Keratinocyte (primary cell): ENCODE data around the gene TRIM59. TPM values are rescaled to one million over a fixed set of nuclear protein-coding genes. Genes with fewer than 3 reads are reported as not detected.

Source experiments
- DNase-seq: peaks from one replicate; pipeline ENCODE4 v3.0.0-alpha.2; 2011; ENCODE audit warnings: low read depth, missing footprints, low spot score
- FAIRE-seq: peaks from 2 replicates; lab custom pipeline; 2011; peaks lifted over from hg19 to GRCh38; lab: Jason Lieb, UNC
- H2AFZ ChIP-seq: 2 replicates; pipeline ENCODE4 v1.6.0; 2012; ENCODE audit warnings: low read length, control low read depth, inconsistent platforms; ENCODE audit not compliant: control insufficient read depth
- H3K27ac ChIP-seq: 2 replicates; pipeline ENCODE4 v1.5.1; 2011; ENCODE audit warnings: low read length; ENCODE audit not compliant: control insufficient read depth, insufficient read depth
- H3K27me3 ChIP-seq: 3 replicates; pipeline ENCODE4 v1.6.0; 2011; ENCODE audit warnings: low read length; ENCODE audit not compliant: control insufficient read depth, insufficient read depth; ENCODE audit errors: extremely low read depth
- H3K36me3 ChIP-seq, 2 experiments: 2 replicates in 1 of 2; 3 replicates in 1 of 2; pipeline ENCODE4 v1.5.1; 2011; ENCODE audit warnings: low read length in 2 of 2, mild to moderate bottlenecking in 1 of 2; ENCODE audit not compliant: control insufficient read depth in 2 of 2, insufficient read depth in 2 of 2; ENCODE audit errors: extremely low read depth in 1 of 2
- H3K4me1 ChIP-seq: 3 replicates; pipeline ENCODE4 v1.5.1; 2011; ENCODE audit warnings: low read length; ENCODE audit not compliant: control insufficient read depth, insufficient read depth; ENCODE audit errors: extremely low read depth
- H3K4me2 ChIP-seq: 3 replicates; pipeline ENCODE4 v1.6.0; 2011; ENCODE audit warnings: low read depth, low read length; ENCODE audit not compliant: control insufficient read depth, insufficient read depth; ENCODE audit errors: extremely low read depth
- H3K4me3 ChIP-seq, 3 experiments: fragments of 200-600 bp in 1 of 3; sonication (generic) in 1 of 3; 2 replicates in 2 of 3; 3 replicates in 1 of 3; pipeline ENCODE4 v1.5.1; 2011 to 2016; ENCODE audit warnings: low read length in 3 of 3, mild to moderate bottlenecking in 3 of 3, control low read depth in 2 of 3, inconsistent platforms in 1 of 3, low read depth in 1 of 3, mixed read lengths in 1 of 3, mixed run types in 1 of 3, moderate library complexity in 1 of 3; ENCODE audit not compliant: control insufficient read depth in 2 of 3, insufficient read depth in 2 of 3; ENCODE audit errors: extremely low read depth in 1 of 3
- H3K79me2 ChIP-seq: 2 replicates; pipeline ENCODE4 v1.6.0; 2012; ENCODE audit warnings: low read length; ENCODE audit not compliant: control insufficient read depth, insufficient read depth
- H3K9ac ChIP-seq: 3 replicates; pipeline ENCODE4 v1.6.0; 2011; ENCODE audit warnings: low read length; ENCODE audit not compliant: control insufficient read depth, insufficient read depth; ENCODE audit errors: extremely low read depth
- H3K9me1 ChIP-seq: 3 replicates; pipeline ENCODE4 v1.6.0; 2011; ENCODE audit warnings: low read length; ENCODE audit not compliant: control insufficient read depth, insufficient read depth; ENCODE audit errors: extremely low read depth
- H3K9me3 ChIP-seq: 2 replicates; pipeline ENCODE4 v1.5.1; 2012; ENCODE audit warnings: low read depth, low read length; ENCODE audit not compliant: control insufficient read depth
- H4K20me1 ChIP-seq: 3 replicates; pipeline ENCODE4 v1.6.0; 2011; ENCODE audit warnings: low read length; ENCODE audit not compliant: control insufficient read depth, insufficient read depth; ENCODE audit errors: extremely low read depth
- EZH2 ChIP-seq: IDR thresholded peaks from one replicate; pipeline ENCODE4 v1.6.1; 2012; ENCODE audit warnings: inconsistent platforms, mild to moderate bottlenecking, low read length, moderate library complexity
- dilution Hi-C: fragments of 300-500 bp; cut with MboI; formaldehyde crosslinking; loops from one replicate; pipeline ENCODE4 v1.7.0; 2020; ENCODE audit warnings: low sequenced_read_pairs; ENCODE audit not compliant: extremely low pct_ligation_motif_present
- polyA plus RNA-seq, 5 experiments: library from polyadenylated mRNA; depleted of rRNA in 3 of 5; stranded (reverse) in 3 of 5; stranded (forward) in 1 of 5; unstranded in 1 of 5; fragments of >200 nt; gene quantifications; 1 replicate in 1 of 5; 2 replicates in 3 of 5; 3 replicates in 1 of 5; pipeline versions ENCODE4 v1.2.1 to v1.2.3, GENCODE V29; 2011 to 2012; ENCODE audit warnings: missing spikeins in 2 of 5, low read depth in 1 of 5, low replicate concordance in 1 of 5
- TF ChIP-seq, protein P1 (sequence below), 3 experiments: IDR thresholded peaks in 1 of 3; conservative IDR thresholded peaks in 1 of 3; optimal IDR thresholded peaks in 1 of 3; 2 replicates in 2 of 3; 3 replicates in 1 of 3; pipeline versions ENCODE3 to v1.5.1; 2011; ENCODE audit warnings: low read length in 3 of 3, mild to moderate bottlenecking in 3 of 3, moderate library complexity in 2 of 3, control low read depth in 1 of 3, inconsistent platforms in 1 of 3; ENCODE audit not compliant: insufficient read depth in 2 of 3; ENCODE audit errors: extremely low read depth in 1 of 3

Gene TRIM59
- polyA plus RNA-seq, 1 donor (not counting 4 experiments of a cell fraction or from before 2014, with no cell fraction given) = 8.0 TPM

DNA sequence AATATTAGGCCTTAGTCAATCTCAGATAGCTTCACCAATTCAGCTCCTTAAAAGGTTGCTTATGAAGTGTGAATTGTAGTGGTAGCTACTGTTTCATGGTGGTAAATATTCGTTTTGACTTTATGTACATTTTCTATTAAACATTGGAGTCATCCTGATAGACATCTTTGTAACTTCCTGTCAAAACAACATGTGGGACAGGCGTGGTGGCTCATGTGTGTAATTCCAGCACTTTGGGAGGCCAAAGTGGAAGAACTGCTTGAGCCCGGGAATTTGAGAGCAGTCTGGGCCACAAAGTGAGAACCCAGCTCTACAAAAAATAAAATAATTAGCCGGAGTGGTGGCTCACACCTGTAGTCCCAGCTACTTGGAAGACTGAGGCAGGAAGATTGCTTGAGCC is 2.0 kb upstream of the TRIM59 start:
- no peak overlapping the region for H3K27ac ChIP-seq
- peaks cover 0 to 3% of the 10 kb centered on the region in 2 experiments for H3K36me3 ChIP-seq
- FAIRE-seq (no peak), DNase-seq (no peak)
- H3K9me1 ChIP-seq = no peaks in the 10 kb centered on the region
- H3K4me2 ChIP-seq = no peak overlapping the region
- H3K4me3 ChIP-seq = no peak overlapping the region
- dilution Hi-C loops = no loop called here
- H3K9me3 ChIP-seq = peaks cover 3% of the 10 kb centered on the region
- no peak for TF ChIP-seq EZH2
- TF ChIP-seq, protein P1, sequence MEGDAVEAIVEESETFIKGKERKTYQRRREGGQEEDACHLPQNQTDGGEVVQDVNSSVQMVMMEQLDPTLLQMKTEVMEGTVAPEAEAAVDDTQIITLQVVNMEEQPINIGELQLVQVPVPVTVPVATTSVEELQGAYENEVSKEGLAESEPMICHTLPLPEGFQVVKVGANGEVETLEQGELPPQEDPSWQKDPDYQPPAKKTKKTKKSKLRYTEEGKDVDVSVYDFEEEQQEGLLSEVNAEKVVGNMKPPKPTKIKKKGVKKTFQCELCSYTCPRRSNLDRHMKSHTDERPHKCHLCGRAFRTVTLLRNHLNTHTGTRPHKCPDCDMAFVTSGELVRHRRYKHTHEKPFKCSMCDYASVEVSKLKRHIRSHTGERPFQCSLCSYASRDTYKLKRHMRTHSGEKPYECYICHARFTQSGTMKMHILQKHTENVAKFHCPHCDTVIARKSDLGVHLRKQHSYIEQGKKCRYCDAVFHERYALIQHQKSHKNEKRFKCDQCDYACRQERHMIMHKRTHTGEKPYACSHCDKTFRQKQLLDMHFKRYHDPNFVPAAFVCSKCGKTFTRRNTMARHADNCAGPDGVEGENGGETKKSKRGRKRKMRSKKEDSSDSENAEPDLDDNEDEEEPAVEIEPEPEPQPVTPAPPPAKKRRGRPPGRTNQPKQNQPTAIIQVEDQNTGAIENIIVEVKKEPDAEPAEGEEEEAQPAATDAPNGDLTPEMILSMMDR (optimal IDR thresholded peaks at IDR 0.05 in 1 of 3, IDR thresholded peaks at IDR 0.05 in 1 of 3, conservative IDR thresholded peaks at IDR 0.05 in 1 of 3; ENCODE audit: extremely low read depth in 1 of 3, insufficient read depth in 2 of 3, low read length in 3 of 3) = no peak
- no peak overlapping the region for H3K9ac ChIP-seq
- no peaks in the 10 kb centered on the region for H4K20me1 ChIP-seq
- peaks cover 24% of the 10 kb centered on the region for H3K79me2 ChIP-seq
- H3K27me3 ChIP-seq = no peaks in the 10 kb centered on the region
- H2AFZ ChIP-seq = no peak overlapping the region
- H3K4me1 ChIP-seq = peaks cover 24% of the 10 kb centered on the region

DNA sequence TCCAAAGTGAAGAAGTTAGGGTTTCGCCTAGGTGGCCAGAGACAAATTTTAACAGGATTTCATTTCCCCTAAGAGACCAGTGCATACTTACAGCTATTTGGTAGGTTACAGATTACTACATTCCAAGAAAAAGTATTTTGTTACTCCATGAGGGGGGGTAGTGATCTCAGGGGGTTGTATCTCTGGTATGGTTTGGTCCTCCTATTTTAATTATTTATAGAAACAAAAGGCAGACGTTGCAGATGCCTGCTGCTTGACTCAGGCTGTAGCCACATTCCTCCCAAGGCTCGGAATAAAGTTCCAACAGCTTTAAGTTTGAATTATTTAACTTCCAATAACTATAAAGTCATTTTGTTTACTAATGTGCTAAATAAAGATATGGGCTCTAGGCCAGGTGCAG is 1.3 kb upstream of the TRIM59 start:
- no peak for DNase-seq
- H3K27ac ChIP-seq = no peak overlapping the region
- H4K20me1 ChIP-seq = no peaks in the 10 kb centered on the region
- H3K79me2 ChIP-seq = peaks cover 30% of the 10 kb centered on the region
- H3K4me1 ChIP-seq = peaks cover 25% of the 10 kb centered on the region
- peaks cover 3% of the 10 kb centered on the region for H3K9me3 ChIP-seq
- H3K9ac ChIP-seq = no peak overlapping the region
- H3K36me3 ChIP-seq = peaks cover 0 to 4% of the 10 kb centered on the region in 2 experiments
- TF ChIP-seq, protein P1 (optimal IDR thresholded peaks at IDR 0.05 in 1 of 3, IDR thresholded peaks at IDR 0.05 in 1 of 3, conservative IDR thresholded peaks at IDR 0.05 in 1 of 3; ENCODE audit: extremely low read depth in 1 of 3, insufficient read depth in 2 of 3, low read length in 3 of 3) = no peak
- no peak for TF ChIP-seq EZH2
- H3K9me1 ChIP-seq = no peaks in the 10 kb centered on the region
- H3K27me3 ChIP-seq = no peaks in the 10 kb centered on the region
- H2AFZ ChIP-seq = no peak overlapping the region
- dilution Hi-C loops = no loop called here
- H3K4me2 ChIP-seq = peak overlapping the region; percentile 94
- no peak for FAIRE-seq
- H3K4me3 ChIP-seq = peak overlapping the region in 1 of 3 experiments; percentile 68
